Measurements from ENCODE around the gene METTL14.

DNA sequence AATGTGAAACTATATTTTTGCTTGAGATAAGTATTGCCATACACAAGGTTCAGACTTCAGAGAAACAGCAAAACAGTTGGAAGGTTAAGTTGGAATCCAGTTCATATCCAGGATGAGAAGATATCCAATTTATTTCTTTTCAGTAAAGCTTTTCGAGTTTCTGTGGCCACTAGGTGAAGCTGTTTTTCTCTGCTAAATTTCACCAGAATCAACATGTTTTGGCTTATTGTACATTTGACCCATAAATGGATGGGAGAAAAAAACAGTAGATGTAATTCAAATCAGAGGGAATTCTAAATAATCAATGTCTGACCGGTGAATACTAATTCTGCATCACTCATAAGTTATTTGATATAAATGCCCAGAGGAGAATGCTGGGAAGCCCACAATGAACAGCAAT lies 9.1 kb upstream of the METTL14 start:
- TF ChIP-seq CTCF (IDR thresholded peaks at IDR 0.05; ENCODE audit: low read depth, low read length) (no peak), EZH2phosphoT487 (IDR thresholded peaks at IDR 0.05; ENCODE audit: low read depth) (no peak)
